Measurements from ENCODE around the gene FBP1.
A peak's percentile ranks its signal among the peaks of the same experiment; 100 is the strongest.
"Not testable (repeated sequence)": the region's sequence is repeated elsewhere in the genome, so short reads cannot be mapped to it uniquely, and the experiment has no call there.

FBP1 gene

GRCh38 chr9:94581728-94582127 lies 57.6 kb downstream of the FBP1 start:
- DNase-seq (ENCODE audit: low read depth in 1 of 2, low spot score in 1 of 2), result no peak

- no peak for DNase-seq (ENCODE audit: low read depth in 1 of 2, low spot score in 1 of 2)
These were observed 61.7 kb downstream of the FBP1 start for GRCh38 chr9:94577571-94577970.

DNA sequence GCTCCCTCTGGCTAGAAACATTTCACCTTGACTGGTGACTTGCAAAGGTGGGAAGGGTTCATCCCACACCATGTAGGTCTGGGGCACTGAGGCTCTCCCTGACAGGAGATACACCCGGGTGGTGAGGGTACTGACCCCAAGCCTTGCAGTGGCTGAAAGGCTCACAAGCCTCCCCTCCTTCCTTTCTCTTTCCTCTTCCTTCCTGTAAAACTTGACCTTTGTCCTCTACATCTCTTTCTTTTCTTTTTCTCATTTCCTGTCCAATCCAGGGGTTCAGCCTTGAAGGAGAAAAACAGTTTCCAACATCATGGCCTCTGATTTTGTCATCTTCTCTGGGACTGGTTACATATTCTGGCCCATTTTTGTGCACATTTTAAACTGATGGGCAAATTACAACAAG lies 62.3 kb downstream of the FBP1 start:
- no peak for DNase-seq (ENCODE audit: low read depth in 1 of 2, low spot score in 1 of 2)

DNA sequence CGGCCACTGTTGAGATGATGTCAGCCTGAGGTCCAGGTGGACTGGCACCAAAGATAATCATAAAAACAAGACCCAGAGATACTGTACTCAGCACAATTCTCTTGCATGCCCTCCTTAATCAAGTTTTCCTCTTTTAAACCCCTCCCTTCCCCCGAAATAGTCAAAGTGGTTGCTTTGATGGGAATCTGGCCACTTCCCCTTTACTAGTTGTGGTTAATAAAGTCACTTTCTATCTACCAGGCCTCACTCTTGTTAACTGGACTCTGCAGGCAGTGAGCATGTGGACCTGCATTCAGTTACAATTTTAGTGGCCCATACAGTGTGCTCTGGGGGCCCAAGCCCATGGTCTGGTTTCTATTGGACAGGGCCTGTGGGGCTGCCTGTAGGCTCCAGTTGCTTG lies 63.2 kb downstream of the FBP1 start:
- DNase-seq (ENCODE audit: low read depth in 1 of 2, low spot score in 1 of 2), result no peak

GRCh38 chr9:94568972-94569712 lies 70.2 kb downstream of the FBP1 start:
- no peak for DNase-seq (ENCODE audit: low read depth in 1 of 2, low spot score in 1 of 2)

DNA sequence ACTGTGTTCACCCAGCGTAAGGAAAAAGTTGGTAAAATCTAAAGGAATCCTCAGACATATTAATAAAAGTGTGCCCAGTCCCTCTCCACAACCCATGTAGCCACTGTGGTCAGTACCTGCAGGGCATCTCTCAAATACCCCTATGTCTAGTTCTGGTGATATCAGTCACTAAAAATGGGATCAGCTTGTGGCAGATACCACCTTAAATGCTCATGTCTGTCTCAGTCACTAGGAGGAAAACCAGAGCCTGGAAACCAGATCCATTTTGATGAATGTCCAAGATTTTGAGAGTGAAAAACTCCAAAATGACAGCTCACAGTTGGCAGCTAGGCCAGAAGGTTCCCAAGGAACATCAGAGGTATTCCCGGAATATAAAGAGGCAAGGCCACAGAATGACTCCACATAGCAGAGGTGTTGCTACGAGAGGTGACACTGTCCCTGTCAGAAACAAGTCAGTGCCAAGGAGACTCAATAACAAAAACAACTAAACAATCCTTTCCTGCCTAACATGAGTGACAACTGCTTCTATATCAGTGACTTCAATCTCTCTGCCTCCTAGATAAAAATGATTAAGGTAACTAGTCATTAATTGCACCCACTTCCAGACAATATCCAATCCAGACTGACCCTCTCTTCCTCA lies 70.9 kb downstream of the FBP1 start:
- DNase-seq (ENCODE audit: low read depth in 1 of 2, low spot score in 1 of 2), result no peak

- DNase-seq (ENCODE audit: low read depth in 1 of 2, low spot score in 1 of 2), result no peak
These were observed 72.0 kb downstream of the FBP1 start for GRCh38 chr9:94567271-94567670.

DNA sequence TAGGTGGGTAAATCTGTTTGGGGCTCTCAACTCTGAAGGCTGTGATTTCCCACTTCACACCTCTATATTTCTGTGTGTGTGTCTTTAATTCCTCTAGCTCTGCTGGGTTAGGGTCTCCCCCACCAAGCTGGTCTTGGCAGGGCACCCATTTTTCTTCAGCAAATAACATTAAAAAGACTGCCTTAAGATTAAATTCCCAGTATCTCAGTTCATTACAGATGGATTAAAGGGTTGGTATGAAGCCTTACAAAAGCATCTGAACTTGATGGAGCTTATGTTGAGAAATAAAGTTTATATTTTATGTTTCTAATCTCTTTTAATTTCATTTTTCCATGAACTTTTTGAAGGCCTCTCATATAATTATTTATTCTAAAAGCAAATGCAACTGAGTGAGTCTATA lies 72.8 kb downstream of the FBP1 start:
- no peak for DNase-seq (ENCODE audit: low read depth in 1 of 2, low spot score in 1 of 2)

- DNase-seq (ENCODE audit: low read depth in 1 of 2, low spot score in 1 of 2), result not testable (repeated sequence)
These were observed 75.0 kb downstream of the FBP1 start for GRCh38 chr9:94564279-94564678.

DNA sequence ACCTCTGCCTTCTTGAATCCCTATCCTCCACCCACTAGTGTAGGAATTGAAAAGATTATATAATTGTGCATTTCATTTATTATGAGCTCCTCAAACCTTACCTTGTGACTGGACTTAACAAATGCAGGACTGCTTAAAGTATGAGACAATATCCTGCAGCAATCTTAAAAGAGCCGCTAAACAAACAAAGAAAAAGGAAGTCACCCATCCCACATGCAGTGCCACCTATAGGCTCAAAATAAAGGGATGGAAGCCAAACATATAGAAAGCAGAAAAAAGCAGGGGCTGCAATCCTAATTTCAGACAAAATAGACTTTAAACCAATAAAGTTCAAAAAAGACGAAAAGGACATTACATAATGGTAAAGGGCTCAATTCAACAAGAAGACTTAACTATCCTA lies 75.8 kb downstream of the FBP1 start:
- DNase-seq (ENCODE audit: low read depth in 1 of 2, low spot score in 1 of 2), result no peak

DNA sequence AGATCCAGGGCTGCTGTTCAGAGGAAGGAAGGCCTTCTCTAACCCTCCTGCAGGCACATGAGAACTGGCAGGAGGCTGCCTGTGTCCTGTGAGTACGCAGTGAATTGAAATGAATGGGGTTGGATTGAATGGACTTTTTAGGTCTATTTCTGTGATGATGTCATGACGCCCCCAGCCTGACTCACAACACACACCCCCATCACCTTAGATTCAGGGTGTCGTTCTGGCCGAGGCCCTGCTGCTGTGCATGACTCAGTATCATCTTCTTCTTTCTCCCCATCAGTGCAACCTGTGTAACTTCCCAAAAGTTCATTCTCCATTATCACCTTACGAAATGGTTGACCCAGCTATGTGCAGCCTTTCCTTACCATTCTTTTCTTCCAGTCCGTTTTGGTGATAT lies 79.1 kb downstream of the FBP1 start:
- no peak for DNase-seq (ENCODE audit: low read depth in 1 of 2, low spot score in 1 of 2)

- no peak for DNase-seq (ENCODE audit: low read depth in 1 of 2, low spot score in 1 of 2)
These were observed 81.9 kb downstream of the FBP1 start for GRCh38 chr9:94557376-94557775.

- DNase-seq (ENCODE audit: low read depth in 1 of 2, low spot score in 1 of 2), result peak in 1 of 2 donors; percentile 2
These were observed 84.6 kb downstream of the FBP1 start, which contains the start of gene PCAT7 for GRCh38 chr9:94554439-94555331. Gene PCAT7 (plus strand): TSS chr9:94555083.

- no peak for DNase-seq (ENCODE audit: low read depth in 1 of 2, low spot score in 1 of 2)
These were observed 85.3 kb downstream of the FBP1 start for GRCh38 chr9:94554078-94554438.

Data from activated CD4-positive, alpha-beta T cell treated with anti-CD3 and anti-CD28 coated beads, Interleukin-2, amount 50 U/mL, for 24 hours (primary cell).